ENCODE results near the gene LRRC45.

The LRRC45 gene

GRCh38 chr17:82060001-82060380 lies 36.9 kb downstream of the LRRC45 start:
- TF ChIP-seq JUND (IDR thresholded peaks at IDR 0.05; ENCODE audit: low read depth): no peak
- no peak for DNase-seq (ENCODE audit: low read depth in 1 of 2, low spot score in 1 of 2)
- in situ Hi-C loops (cut with HindIII; ENCODE audit: low pct_unique_long_range_greater_than_20kb, low sequenced_read_pairs): no loop called here

DNA sequence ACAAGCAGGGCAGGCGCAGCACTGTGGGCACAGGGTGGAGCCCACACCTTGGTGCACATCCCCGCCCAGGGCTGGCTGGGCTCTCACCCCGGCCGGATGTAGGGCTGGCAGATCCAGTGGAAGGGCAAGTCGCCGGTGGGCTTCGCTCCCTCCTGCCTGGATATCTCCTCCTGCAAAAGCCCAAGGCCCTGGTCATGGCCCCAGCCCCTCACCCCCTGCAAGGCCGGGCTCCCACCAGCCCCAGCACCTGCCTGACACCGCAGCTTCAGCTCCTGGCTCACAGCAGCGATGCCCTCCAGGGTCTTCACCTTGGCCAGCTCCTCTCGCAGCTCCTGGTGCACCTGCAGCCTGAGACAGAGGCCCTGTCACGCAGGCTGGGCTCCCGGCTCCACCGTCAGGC lies 37.5 kb downstream of the LRRC45 start:
- in situ Hi-C loops (cut with HindIII; ENCODE audit: low pct_unique_long_range_greater_than_20kb, low sequenced_read_pairs): no loop called here
- DNase-seq (ENCODE audit: low read depth in 1 of 2, low spot score in 1 of 2): no peak
- no peak for TF ChIP-seq JUND (IDR thresholded peaks at IDR 0.05; ENCODE audit: low read depth)

GRCh38 chr17:82061047-82061925 lies 38.2 kb downstream of the LRRC45 start:
- no peak for TF ChIP-seq JUND (IDR thresholded peaks at IDR 0.05; ENCODE audit: low read depth)
- DNase-seq (ENCODE audit: low read depth in 1 of 2, low spot score in 1 of 2): no peak
- in situ Hi-C loops (cut with HindIII; ENCODE audit: low pct_unique_long_range_greater_than_20kb, low sequenced_read_pairs): no loop called here

DNA sequence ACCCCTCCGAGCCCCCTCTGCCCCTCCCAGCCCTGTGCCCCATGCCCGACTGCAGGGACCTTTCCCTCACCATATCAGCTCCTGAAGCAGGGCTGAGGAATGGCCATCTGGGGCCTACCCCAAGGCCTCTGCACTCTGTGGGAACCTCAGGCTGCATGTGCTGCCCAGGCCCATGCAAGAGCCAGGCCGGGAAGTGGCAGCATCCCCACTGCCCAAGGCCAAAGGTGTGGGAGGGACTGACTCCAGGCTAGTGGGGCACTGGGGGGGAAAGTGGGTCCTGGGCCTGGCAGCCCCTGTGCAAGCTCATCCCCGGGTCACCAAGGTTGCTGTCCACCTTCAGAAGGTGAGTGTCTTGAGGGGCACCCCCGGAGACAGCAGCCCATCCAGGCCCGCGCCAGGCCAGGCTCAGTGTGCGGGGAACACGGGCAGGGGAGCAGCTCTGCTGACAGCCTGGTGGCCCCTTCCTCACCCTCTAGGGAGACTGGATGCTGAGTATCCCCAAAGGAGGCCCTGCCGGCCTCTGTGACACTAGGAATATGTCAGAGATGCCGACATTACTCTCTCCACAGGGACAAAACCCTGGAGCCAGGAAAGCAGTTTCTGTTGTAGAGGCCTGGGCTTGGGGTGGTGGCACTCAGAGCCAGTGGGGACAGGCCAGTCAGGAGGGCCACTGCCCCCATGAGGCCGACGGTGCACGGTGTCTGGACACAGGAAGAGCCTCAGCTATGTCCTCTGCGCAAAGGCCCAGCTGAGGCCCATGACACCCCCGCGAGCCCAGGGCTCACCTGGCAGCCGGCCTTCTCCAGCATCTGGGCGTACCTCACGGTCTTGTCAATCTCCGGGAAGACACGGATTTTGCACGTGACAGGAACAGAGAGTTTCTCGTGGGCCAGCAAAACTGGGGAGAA lies 39.2 kb downstream of the LRRC45 start:
- in situ Hi-C loops (cut with HindIII; ENCODE audit: low pct_unique_long_range_greater_than_20kb, low sequenced_read_pairs): no loop called here
- TF ChIP-seq JUND (IDR thresholded peaks at IDR 0.05; ENCODE audit: low read depth): no peak
- DNase-seq (ENCODE audit: low read depth in 1 of 2, low spot score in 1 of 2): no peak

GRCh38 chr17:82062984-82063368 lies 39.9 kb downstream of the LRRC45 start:
- in situ Hi-C loops (cut with HindIII; ENCODE audit: low pct_unique_long_range_greater_than_20kb, low sequenced_read_pairs): no loop called here
- no peak for DNase-seq (ENCODE audit: low read depth in 1 of 2, low spot score in 1 of 2)

DNA sequence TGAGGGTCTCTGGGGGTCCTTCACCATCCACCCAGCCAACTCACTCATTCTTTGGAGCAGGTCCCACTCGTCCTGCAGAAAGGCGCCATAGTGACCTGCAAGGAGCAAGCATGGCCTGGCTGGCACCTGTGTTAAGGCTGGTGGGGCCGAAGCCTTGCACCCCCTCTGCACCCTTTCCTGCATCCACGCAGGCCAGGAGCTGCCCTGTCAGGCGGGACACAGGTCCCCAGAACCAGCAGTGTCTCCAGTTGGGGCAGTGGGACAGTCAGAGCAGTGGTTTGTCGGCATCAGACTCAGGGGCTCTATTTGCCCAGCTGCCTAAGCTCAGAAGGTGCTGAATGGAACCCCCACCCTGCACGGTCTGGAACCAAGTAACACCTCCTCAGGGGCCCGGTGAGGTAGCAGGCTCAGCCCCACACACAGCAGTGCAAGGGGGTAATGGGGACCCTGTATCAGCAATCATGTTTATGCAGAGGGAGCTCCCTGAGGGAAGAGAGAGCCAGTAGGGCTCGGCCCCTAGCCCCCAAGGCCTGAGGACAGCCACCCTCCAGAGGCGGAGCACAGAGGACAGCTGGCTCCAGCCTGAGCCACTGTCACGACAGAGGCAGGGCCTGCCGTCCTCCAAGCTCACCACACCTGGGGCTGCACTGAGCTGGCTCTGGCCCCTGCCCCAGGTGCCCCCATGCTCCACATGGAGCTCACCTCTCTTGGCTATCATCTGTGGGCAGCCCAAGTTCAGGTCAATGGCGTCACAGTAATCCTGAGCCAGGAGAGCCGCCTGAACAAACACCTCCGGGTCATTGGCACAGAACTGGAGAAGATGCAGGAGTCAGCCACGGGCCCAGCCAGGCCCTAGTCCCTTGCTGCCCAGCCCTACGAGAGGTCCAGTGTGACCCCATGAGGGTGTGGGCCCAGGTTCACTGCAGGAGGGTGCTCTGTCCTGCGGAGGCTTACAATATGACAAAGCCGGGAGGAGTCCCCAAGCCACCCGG lies 40.6 kb downstream of the LRRC45 start:
- in situ Hi-C loops (cut with HindIII; ENCODE audit: low pct_unique_long_range_greater_than_20kb, low sequenced_read_pairs): no loop called here
- peak in 1 of 2 experiments; percentile 54 for DNase-seq (ENCODE audit: low read depth in 1 of 2, low spot score in 1 of 2)

More at GRCh38 chr17:82062984-82063368, 39.9 kb downstream of the LRRC45 start:
- no peak for TF ChIP-seq JUND (IDR thresholded peaks at IDR 0.05; ENCODE audit: low read depth)

DNA sequence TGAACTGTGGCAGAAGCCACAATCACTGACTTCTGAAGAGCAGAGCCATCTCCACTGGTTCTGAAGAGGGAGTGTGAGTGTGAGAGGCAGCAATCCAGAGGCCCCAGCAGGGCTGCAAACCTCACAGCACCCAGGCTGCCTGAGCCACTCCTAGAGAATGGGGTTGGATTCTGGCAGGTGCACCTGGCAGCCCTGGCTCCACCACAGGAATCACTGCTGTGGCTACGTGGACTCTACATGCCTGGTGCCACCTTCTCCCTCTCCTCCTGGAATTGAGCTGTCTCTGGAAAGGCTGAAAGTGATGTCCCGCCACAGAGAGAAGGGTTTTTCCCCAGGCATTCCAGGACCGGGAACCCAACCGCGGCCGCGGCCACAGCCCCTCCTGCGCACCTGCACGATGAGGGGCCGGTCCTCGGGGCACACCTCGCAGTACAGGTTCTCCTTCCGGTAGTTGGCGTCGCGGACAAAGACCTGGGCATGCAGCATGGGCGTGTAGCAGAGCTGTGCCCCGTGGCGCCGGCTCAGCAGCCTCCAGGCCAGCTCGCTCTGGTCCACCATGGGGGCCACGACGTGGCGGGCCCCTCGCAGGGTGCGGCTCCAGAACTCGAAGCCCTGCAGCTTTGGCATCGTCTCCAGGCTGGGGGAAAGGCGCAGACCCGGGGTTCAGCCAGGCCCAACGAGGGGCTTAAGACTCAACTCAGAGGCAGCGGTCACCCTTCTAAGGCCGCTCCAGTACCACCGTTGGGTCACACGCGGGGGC lies 41.5 kb downstream of the LRRC45 start:
- TF ChIP-seq JUND (IDR thresholded peaks at IDR 0.05; ENCODE audit: low read depth): no peak
- in situ Hi-C loops (cut with HindIII; ENCODE audit: low pct_unique_long_range_greater_than_20kb, low sequenced_read_pairs): no loop called here
- no peak for DNase-seq (ENCODE audit: low read depth in 1 of 2, low spot score in 1 of 2)

More for the DNA sequence above, 40.6 kb downstream of the LRRC45 start:
- TF ChIP-seq JUND (IDR thresholded peaks at IDR 0.05; ENCODE audit: low read depth): no peak

DNA sequence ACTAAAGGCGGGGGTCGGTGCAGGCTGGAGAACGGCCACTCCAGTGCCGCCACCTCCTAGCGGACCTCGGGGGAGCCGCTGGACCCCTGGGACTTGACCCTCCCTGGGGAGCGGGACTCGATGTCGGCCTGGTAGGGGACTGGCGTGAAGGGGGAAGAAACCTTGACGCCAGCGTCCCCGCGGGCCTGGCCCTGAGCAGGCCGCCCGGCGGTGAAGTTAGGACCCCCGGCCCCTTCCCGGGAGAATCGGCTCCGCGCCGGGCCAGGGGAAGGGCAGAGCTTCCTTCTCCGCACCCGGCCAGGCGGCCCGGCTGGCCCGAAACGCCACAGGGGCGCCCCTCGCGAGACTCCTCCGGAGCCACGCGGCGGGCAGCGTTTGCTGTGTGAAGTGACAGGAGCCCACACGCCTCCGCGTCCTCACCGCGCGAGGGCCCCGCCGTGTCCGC lies 42.1 kb downstream of the LRRC45 start:
- in situ Hi-C loops (cut with HindIII; ENCODE audit: low pct_unique_long_range_greater_than_20kb, low sequenced_read_pairs): no loop called here
- DNase-seq (ENCODE audit: low read depth in 1 of 2, low spot score in 1 of 2): peak; percentile 49 to 64
- no peak for TF ChIP-seq JUND (IDR thresholded peaks at IDR 0.05; ENCODE audit: low read depth)

- TF ChIP-seq JUND (IDR thresholded peaks at IDR 0.05; ENCODE audit: low read depth): no peak
- in situ Hi-C loops (cut with HindIII; ENCODE audit: low pct_unique_long_range_greater_than_20kb, low sequenced_read_pairs): no loop called here
- DNase-seq (ENCODE audit: low read depth in 1 of 2, low spot score in 1 of 2): peak; percentile 70 to 75
Measured at GRCh38 chr17:82065638-82066303, 42.7 kb downstream of the LRRC45 start, which contains the start of gene DUS1L. TSS of gene DUS1L (minus strand) at chr17:82065804. CDS start at chr17:82065059, 745 bp downstream.

- DNase-seq (ENCODE audit: low read depth in 1 of 2, low spot score in 1 of 2): no peak
- in situ Hi-C loops (cut with HindIII; ENCODE audit: low pct_unique_long_range_greater_than_20kb, low sequenced_read_pairs): no loop called here
- no peak for TF ChIP-seq JUND (IDR thresholded peaks at IDR 0.05; ENCODE audit: low read depth)
Measured at GRCh38 chr17:82070611-82071010, 47.5 kb downstream of the LRRC45 start.

GRCh38 chr17:82072827-82073226 lies 49.7 kb downstream of the LRRC45 start:
- in situ Hi-C loops (cut with HindIII; ENCODE audit: low pct_unique_long_range_greater_than_20kb, low sequenced_read_pairs): no loop called here
- DNase-seq (ENCODE audit: low read depth in 1 of 2, low spot score in 1 of 2): no peak
- TF ChIP-seq JUND (IDR thresholded peaks at IDR 0.05; ENCODE audit: low read depth): no peak

Data from T47D (cell line).